Fibroblast of upper back skin (primary cell): ENCODE measurements around the gene NEDD4L.
"Not testable (repeated sequence)": the region's sequence is repeated elsewhere in the genome, so short reads cannot be mapped to it uniquely, and the experiment has no call there.

Source experiments
- DNase-seq: peaks from one replicate; pipeline ENCODE4 v3.0.0-alpha.2; 2013

Gene NEDD4L

DNA sequence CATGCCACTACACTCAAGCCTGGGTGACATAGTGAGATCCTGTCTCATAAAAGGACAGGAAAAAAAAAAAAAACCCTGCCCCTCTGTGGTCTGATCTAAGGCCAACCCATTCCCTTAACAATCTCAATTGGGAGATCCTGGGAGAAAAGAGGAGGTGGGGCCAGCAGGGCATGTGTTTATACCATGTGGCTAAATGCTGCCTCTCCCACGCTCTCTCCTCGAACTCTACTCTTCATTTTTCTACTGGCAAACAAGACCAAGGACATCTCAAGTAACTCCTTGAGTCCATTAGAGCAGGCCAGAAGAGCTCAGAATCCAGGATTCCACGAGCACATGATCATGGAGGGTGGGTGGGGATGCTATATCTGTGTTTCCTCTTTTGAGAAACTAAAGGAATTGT is 16.7 kb upstream of the NEDD4L start:
- no peak for DNase-seq

DNA sequence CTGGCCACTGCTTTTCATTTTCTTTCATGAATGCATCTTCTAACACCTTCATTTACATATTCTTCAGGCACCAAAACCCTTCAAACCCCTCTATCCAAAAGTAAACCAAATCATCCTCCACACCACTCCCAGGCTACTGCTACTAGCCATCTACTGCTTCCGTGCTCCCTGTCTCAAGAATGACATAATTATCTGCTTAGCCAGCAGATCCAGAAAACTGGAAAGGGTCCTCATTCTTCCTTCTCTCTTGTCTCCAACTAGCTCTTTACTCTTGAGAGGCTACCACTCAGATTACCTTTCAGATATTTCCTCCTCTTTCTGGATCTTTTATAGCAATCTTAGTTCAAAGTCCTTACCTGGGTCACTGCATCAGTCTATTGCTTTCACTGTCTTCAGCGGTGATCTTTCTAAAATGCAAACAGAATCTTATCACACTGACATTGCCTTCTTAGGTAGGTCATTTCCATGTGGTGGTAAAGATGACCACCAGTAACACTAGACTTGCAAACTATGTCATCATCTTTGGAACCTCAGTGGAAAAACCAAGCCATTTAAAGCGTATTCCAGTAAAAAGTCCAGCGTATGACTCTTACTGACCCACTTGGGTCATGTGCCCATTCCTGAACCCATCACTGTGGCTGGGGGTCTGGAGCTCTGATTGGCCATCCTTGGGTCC is 15.8 kb upstream of the NEDD4L start:
- DNase-seq, result no peak

DNA sequence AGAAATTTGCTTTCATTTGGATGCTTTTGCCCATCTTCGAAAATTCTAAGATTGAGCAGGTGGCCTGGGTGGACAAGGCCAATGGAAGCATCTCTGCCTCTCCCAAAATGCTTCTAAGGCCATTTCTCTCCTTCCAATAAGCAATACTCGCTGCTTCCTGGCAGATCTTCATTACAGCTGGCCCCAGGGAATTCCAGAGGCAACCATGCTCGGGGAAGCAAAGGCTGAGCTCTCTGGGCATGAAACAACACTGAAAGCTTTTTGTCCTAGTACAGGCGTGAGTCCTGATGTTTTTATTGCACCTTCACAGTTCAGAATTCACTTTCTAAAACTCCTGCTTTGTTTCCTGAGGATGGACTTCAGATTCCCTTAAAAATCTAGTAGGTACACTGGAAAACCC is 11.8 kb upstream of the NEDD4L start:
- no peak for DNase-seq

DNA sequence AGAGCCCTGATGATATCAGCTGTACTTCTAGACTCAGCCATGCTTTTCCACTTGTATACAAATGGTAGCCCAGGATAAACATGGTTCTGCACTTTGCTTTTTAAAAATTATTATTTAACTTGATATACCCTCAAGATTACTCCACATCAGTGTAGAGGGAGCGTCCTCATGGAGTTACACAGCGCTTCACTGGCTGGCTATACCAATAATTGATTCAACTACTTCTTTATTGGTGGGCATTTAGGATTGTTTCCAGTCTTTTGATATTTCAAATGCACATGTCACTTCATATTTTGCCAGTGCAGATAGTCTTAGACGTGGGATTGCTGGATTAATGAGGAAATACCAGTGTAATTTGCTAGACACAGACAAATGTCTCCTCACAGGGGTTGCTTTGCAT is 10.8 kb upstream of the NEDD4L start:
- DNase-seq, result no peak

DNA sequence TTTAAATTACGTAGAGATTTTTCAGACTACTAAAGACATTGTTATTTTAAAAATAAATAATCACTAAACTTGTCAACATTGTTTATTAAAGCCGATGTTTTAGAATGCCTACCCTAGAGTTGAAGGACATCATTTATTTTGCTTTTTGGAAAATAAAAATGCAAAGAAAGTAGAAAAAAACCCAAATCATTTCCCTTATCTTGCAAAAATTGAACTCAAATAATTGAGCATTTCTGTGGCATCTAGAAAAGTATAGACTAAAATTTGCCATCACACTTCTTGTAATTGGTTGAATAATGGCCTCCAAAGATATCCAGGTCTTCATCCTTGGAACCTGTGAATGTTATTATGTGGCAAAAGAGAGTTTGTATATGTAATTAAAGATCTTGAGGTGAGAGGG is 9.7 kb upstream of the NEDD4L start:
- DNase-seq, result no peak

DNA sequence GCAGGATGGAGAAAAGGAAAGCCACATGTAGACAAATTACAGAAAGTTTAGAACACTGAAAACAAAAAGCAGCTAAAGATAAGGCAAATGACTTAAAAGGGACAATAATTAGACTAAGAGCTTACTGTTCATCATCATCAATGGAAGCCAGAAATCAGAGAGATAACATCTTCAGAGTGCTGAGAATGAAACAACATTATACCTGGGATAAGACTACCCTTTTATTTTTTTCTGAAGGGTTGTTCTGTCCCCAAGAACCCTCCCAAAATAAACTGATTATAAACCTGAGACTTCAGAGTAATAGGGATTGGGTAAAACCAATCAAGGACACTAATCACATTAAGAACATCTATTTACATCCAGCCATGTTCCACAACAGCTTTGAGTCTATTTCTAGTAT is 6.9 kb upstream of the NEDD4L start:
- DNase-seq, result no peak

DNA sequence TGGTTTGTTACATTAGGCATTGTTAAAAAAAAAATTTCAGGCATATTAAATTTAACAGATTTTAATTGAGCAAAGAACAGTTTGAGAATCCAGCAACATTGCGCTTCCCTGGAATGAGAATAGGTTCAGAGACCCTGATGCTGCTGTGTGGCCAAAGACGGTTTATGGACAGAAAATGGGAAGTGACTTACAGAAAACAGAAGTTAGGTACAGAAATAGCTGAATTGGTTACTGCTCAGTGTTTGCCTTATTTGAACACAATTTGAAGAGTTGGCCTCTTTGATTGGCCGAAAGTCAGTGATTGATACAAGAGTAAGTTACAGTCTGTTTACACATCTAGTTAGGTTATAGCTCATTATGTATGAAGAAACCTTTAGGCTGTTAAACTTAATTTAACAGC is 6.0 kb upstream of the NEDD4L start:
- no peak for DNase-seq

DNA sequence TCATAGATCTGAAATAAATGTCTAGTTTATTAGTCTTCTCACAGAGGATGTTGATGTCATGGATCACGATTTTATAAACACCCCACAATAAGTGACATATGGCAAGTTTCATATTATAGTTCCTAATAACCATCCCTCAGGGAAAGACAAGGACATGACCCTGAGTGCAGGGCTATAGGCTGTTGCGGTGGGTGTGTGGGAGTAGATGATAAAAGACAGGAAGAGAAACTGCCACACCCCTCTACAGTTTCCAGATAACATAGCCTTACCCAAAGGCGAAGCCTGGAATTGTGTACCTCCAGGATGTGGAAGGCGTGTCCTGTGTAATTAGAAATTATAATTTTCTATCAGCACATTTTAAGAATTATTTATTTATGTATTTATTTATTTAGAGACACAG is 2.4 kb upstream of the NEDD4L start:
- DNase-seq, result no peak

DNA sequence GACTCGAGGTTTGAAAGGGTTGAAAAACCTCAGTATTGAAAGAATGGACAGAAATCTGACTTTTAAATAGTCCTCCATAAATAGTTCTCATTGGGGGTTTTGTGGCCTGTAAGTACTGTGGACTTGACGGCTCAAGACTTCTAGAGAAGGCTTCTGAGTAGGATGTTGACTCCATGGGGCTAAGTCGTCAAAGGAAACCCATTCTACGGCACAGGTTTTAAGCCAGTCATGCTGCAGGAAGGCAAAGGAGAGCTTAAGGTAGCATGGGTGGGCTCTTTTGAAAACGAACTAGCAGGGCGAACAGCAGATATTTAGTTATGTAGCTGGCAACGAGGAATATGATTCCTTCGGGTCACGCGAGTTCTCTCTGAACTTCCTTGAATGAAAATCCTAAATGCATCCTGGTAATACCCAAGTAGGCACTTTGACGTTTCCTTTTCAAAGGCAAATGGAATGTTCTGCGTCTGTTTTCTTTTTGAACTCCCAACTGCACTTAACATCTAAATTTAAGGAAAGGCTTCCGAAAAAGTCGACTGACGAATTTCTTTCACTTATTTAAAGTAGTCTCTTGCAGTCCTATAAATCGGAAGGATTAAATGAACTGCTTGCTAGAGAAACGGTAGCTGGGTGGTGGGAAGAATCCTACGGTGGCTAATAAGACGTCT is 1.1 kb upstream of the NEDD4L start:
- DNase-seq, result no peak

DNA sequence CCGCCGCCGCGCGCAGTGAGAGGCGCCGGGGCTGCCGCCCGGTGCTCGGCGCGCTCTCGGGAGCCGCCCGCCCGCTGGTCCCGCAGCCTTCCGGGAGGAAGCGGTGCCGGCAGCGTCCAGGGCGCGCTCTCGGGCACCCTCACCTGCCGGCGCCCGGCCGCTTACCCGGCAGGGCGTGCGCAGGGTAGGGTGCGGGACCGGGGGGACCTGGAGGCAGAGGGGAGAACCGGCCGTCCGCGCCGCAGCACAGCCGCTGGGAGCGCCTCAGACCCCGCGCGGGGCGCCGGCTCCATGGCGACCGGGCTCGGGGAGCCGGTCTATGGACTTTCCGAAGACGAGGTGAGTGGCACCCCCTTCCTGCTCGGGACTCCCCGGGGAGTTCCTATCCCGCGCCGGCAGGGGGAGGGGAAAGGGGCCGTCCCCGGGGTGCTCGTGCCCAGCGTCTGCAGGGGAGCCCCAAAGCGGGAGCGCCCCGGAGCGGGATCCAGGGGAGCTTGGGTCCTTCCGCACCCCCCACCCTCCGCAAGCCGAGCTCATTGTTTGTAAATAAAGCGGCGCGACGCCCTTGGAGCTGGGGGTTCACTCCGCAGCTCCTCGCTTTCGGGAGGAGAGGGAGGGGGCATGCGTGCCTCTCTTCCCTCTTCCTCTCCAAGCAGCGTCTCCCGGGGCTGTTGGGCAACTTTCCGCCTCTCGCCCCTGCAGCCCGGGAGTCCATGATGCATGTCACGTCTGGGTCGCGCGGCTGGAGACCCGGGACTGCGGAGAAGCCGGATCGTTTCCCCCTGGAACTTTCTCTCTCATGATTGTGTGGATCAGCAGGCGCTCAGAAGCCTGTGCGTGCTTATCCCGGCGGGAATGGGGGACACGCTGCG is 580 bp downstream of the NEDD4L start:
- peak; percentile 20 for DNase-seq

DNA sequence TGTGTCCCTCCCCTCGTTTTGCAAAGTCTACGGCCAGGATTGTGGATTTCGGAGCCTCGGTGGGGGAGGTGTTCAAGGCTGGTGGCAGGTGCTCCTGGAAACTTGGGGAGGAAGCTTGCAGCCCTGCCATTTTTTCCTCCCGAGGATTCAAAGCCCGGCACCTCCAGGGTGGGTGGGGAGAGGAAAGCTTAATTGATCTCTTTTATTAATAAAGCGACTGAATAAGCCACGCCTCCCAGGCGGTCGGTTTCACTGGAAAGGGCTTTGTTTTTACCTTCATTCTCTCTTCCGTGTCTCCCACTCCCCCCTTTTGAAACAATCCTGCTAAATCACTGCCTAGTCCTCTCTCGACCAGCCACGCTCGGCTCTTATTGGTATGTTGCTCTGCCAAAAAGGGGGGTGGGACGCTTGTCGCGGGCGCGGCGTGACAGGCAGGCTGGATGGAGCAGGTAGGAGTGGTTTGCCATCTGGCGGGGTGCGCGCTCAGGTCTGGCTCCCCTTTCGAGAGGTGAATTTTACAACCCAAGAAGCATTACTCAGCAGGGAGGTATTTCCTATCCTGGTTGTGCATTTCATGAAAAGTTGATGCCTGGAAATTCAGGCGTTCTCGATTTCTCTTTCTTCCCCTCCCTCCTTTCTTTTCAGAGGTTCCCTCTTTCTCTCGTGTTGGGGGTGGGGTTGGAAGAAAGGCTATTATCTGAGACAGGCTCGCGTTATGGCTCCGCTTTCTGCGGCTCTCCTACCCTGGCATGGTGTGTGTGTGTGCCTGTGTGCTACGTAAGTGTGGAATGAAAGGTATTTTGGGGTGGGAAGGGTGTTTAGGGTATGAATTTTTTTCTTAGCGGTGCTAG is 1.4 kb downstream of the NEDD4L start:
- DNase-seq, result peak; percentile 35

DNA sequence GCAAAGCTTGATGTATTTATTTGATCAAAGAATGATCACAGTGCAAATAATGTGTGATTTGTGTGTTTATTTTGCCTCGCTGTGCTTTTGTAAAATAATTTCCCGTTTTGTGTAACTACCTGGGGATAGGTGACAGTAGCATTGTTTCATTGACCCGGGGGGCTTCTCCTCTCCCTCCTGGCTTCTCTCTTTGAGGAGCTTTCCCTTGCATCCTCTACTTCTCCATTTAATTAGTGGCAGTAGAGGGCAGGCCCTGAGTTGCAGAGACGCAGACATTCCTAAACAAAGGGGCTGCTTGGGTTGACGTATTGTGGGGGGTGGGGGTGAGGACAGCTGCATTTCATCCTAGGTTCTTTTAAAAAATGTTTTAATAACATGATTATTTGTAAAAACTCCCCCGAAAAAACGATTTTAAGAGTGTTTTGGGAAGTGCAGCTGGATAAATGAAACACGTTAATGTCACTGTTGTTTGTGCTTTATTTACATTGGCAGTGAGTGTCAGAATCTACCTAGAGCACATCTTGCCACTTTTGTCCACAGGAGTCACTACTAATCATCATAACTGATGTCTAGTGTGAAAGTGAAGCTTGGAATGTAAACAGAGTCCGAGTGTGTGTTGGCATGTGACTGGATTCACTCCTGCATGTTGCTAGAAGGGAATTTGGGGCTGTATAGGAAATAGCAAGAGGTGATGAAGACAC is 2.2 kb downstream of the NEDD4L start:
- no peak for DNase-seq

DNA sequence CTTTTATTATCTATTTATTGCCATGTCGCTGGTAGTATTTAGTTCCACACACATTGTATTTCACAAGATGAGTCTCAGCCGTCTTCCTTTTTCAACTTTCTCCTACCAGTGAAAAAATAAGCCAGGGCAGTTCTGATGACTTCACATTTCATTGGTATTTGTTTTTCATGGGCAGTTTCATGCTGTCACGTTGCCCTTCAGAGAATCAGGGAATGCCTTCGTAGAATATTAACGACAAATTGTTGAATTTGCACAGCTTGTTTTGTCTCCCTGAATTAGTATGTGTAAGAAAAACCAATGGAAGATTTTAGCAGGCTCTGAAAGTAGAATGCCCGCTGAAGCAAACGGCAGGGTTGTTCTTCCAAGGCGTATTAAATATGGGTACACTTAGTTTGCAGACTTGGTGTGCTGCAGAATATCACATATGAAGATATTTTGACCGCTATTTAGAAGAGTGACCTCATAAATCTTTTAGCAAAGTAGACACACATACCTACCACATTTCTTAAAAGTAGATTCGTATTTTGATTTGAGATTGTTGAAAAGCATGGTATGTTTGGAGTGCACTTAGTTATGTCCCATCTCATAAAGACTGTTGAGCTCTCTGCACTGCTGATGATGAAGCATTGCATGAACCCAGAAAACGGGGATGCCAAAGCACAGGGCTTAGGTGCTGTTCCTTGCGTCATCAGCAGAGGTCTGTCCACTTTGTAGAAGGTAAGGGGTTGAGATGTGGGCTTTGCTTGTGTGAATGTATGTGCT is 2.9 kb downstream of the NEDD4L start:
- no peak for DNase-seq

DNA sequence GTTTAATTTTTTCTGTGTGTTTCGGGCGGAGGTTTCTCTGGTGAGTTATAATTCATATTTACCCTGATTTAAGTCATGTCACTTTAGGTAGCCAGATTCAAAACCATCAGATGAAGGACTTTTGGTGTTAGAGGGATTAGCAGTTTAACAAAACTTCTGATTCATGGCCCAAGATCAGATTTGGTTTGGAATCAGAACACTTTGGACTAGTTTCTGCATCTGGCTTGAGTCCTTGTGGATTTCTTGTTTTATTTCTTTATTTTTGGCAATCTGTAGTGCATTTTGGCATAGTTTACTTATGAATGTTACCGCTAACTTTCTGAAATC is 3.5 kb downstream of the NEDD4L start:
- no peak for DNase-seq

DNA sequence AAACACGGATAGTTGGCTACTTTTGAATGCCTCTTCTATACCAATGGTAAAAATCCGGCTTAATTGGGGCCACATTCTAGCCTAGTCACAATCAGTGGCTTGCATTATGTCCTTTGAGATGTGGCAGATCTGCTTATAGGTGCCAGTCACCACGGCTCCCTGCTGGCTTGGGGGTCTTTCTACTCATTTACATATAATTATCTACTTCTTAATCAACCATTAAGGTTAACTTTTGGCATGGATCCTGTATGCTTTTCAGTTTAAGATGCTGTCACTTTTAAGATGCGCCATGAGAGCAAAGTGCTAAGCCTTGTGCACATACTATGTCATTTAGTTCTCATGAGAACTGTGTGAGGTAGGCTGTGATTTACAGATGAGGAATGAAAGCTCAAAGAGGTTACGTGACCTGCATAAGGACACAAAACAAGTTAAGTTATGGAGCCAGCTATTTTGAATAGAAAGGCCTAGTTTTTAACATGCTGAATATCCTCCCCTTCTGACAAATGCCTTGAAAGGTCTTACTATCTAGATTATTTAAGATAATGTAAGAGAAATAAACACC is 4.1 kb downstream of the NEDD4L start:
- no peak for DNase-seq

DNA sequence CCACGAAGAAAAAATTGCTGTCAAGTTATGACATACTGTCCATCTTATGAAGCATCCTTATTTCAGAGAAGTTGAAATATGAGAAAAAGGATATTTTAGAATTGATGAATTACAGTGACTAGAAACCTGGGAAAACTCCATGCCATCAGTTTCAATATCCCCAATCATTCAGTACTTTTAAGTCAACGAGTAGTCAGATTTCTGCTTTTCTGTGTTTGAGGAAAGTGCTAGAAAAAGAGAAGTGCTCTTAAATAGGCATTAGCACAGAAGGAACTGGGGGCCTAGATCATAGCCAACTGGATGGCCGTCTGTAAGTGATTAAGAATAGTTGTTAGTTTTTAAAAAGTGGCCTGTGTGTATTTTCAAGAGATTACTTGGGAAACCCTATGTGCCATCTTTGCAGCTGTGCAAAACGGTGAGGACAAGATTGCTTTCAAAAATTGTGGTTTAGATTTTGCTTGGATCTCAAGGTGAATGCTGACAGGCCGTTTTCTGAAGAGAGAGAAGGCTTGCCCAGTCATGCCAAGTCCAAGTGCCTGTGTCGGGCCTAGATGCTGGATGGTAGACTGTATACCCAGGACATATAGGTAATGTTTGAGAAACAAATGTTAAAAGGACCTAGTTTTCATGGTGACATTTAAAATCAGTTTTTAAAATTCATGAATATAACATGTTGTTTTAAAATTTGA is 5.1 kb downstream of the NEDD4L start:
- no peak for DNase-seq

DNA sequence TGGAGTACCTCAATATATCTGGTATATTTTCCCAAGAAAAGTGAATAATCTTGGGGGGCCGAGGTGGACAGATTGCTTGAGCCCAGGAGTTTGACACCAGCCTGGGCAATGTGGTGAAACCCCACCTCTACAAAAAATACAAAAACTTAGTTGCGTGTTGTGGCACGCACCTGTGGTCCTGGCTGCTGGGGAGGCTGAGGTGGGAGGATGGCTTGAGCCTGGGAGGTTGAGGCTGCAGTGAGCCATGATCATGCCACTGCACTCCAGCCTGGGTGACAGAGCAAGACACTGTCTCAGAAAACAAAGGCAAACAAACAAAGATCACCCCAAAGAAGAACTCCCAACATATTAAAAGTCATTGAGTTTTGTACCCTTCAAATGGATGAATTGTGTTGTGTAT is 6.9 kb downstream of the NEDD4L start:
- DNase-seq, result not testable (repeated sequence)

DNA sequence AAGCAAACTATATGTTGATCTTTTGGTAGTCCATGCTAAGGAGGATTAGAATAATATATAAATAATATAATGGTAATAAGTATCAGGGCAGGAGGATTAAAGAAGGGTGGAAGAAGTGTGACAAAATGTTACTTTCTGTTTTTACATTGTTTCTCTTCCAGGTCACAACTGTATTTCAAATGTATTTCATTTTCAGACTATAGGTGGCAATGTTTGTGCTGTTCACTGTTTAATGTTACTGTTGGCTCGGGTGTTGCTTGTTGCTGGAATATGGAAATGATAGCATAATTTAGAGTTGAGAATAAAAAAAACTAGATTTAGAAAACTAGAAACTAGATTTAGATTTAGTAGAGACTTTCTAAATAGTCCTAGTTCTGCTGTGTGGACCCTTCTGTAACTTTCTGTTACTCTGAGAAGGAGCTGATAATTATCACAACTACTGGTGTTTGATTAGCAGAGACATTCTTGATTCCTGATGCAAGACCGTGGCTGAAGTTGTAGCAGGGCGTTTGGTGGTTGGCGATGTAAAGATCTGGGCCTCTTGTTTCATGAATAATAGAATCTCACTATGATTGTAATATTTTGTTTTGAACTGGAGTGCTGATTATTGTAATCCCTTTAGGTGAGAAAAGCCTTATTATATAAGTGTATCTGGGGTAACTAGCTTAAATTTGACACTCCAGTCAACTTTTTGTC is 7.9 kb downstream of the NEDD4L start:
- DNase-seq, result peak; percentile 28

DNA sequence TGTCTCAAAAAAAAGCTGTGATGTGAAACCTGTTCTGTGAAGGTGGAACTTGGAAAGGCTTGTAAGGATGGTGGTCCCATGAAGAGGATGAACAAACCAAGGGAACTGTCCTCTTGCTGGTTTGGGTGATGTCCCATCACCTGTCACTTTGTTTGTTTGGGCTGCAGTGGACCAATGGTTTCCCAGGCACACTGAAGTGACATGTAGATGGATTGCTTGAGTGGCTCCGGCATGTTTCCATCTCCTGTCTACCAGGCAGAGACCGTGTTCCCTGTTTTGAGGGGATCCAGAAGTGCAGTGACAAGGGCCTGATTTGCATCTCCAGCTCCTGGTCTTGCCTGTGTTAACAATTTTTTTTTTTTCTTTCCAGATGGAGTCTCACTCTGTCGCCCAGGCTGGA is 8.9 kb downstream of the NEDD4L start:
- no peak for DNase-seq
